ENCODE results near the gene EYS.

The EYS gene

GRCh38 chr6:65221153-65221552, 485.9 kb downstream of the EYS start:
- DNase-seq (ENCODE audit: low read depth): no peak
- TF ChIP-seq CTCF (IDR thresholded peaks at IDR 0.05; ENCODE audit: insufficient read depth, low read depth, low read length, missing control alignments): no peak
- H3K4me3 ChIP-seq (ENCODE audit: low read length): no peak overlapping the region

- no peak for DNase-seq (ENCODE audit: low read depth)
- no peak overlapping the region for H3K4me3 ChIP-seq (ENCODE audit: low read length)
- TF ChIP-seq CTCF (IDR thresholded peaks at IDR 0.05; ENCODE audit: insufficient read depth, low read depth, low read length, missing control alignments): no peak
Measured at GRCh38 chr6:65202738-65203137, 504.3 kb downstream of the EYS start.

- TF ChIP-seq CTCF (IDR thresholded peaks at IDR 0.05; ENCODE audit: insufficient read depth, low read depth, low read length, missing control alignments): no peak
- no peak for DNase-seq (ENCODE audit: low read depth)
- no peak overlapping the region for H3K4me3 ChIP-seq (ENCODE audit: low read length)
Measured at GRCh38 chr6:65199683-65200082, 507.3 kb downstream of the EYS start.

GRCh38 chr6:65199121-65199520, 507.9 kb downstream of the EYS start:
- no peak for TF ChIP-seq CTCF (IDR thresholded peaks at IDR 0.05; ENCODE audit: insufficient read depth, low read depth, low read length, missing control alignments)
- DNase-seq (ENCODE audit: low read depth): no peak
- H3K4me3 ChIP-seq (ENCODE audit: low read length): no peak overlapping the region

GRCh38 chr6:65191471-65191870, 515.6 kb downstream of the EYS start:
- H3K4me3 ChIP-seq (ENCODE audit: low read length): no peak overlapping the region
- TF ChIP-seq CTCF (IDR thresholded peaks at IDR 0.05; ENCODE audit: insufficient read depth, low read depth, low read length, missing control alignments): no peak
- DNase-seq (ENCODE audit: low read depth): no peak

GRCh38 chr6:65189236-65189881, 517.7 kb downstream of the EYS start:
- no peak for DNase-seq (ENCODE audit: low read depth)
- no peak for TF ChIP-seq CTCF (IDR thresholded peaks at IDR 0.05; ENCODE audit: insufficient read depth, low read depth, low read length, missing control alignments)
- no peak overlapping the region for H3K4me3 ChIP-seq (ENCODE audit: low read length)

DNA sequence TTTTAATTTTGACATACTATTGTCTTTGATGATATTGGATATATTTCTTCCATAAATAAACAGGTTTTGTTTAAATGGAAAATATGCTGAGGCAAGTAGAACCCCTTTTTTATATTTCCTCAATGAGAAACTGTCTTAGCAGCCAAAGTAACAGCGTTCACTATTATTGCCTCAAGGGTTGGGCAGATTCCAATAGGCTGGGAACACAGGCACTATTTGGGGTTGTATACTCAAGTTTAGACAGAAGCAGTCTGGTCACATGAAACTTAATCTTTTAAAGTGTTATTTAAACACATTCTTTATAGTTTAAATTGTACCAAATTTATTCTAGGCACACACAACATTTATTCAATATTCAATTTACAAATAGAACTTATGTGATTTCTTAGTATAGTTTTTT, 520.2 kb downstream of the EYS start:
- TF ChIP-seq CTCF (IDR thresholded peaks at IDR 0.05; ENCODE audit: insufficient read depth, low read depth, low read length, missing control alignments): no peak
- H3K4me3 ChIP-seq (ENCODE audit: low read length): no peak overlapping the region
- no peak for DNase-seq (ENCODE audit: low read depth)
